ENCODE measurements around the gene PDE6G.

The PDE6G gene

DNA sequence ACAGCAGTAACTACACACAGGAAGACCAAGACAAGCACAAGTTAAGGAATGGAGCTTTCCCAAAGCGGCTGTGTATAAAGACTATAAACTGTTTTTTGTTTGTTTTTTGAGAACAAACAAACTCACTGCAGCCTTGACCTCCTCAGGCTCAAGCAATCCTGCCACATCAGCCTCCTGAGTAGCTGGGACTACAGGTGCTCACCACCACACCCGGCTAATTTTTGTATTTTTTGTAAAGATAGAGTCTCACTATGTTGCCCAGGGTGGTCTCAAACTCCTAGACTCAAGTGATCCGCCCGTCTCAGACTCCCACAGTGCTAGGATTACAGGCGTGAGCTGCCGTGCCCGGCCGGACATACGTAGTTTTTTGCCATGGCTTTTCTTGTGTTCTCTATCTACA, 4.1 kb upstream of the PDE6G start:
- no peak for DNase-seq

DNA sequence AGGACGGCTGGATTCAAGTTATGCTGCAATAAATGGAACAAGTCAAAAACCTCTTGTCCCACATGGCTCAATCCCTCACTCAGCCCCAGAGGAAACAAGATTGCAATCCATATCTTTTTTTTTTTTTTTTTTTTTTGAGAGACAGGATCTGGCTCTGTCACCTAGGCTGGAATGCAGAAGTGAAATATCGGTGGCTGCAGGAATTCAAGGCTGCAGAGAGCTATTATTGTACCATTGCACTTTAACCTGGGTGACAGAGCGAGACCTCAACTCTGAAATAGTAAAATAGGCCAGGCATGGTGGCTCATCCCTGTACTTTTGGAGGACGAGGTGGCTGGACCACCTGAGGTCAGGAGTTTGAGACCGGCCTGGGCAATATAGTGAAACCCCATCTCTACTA, 2.7 kb upstream of the PDE6G start:
- no peak for DNase-seq

DNA sequence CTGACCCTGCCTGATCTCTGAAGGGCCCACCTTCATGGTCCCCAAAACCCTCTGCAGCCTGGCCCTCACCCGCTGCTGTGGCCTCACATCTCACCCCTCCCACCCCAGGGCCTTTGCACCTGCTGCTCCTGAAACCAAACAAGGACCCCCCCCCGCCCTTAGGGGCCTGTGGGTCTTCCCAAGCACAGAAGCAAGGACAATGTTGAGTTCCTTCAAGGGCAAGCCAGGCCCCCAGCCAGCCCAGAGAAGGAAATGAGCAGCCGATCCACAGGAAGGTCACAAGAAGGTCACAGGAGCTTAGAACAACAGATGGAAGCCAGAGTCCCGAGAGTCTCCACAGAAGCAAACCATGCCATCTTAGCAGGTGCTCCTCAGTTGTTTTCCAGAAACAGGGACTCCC, 493 bp upstream of the PDE6G start:
- no peak for DNase-seq

DNA sequence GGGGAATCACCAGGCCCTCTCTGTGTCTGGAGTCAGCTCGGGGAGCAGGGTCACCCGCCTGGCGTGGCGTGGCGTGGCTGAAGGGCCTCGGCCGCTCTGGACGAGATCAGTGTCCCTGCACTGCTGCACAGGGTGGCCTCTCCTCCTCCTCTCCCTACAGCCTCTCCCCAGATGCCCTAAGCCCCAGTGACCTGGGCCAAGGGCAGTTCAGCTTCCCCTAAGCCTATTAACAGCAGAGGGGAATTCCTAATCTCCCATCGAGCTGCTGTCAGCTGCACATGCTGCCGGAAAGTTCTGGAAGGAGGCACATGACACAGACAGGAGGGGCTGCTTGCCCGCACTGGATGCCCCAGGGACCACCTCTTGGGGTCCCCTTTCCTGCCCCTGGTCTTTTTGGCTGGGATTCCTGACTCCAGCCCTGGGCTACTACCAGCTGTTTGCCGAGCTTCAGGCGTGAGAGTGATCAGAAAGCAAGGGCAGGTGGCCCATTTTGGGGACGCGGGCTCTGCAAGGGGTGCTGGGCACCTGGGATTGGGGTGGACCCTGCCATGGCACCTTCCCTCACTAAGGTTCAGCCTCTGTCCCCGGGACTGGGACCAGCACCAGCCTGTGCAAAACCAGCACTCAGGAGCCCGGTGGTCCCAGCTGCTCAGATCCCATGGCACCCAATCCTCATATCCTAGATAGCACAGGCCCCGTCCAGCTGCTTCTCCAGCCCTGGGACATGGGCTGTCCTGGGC, 794 bp downstream of the PDE6G start:
- no peak for DNase-seq

DNA sequence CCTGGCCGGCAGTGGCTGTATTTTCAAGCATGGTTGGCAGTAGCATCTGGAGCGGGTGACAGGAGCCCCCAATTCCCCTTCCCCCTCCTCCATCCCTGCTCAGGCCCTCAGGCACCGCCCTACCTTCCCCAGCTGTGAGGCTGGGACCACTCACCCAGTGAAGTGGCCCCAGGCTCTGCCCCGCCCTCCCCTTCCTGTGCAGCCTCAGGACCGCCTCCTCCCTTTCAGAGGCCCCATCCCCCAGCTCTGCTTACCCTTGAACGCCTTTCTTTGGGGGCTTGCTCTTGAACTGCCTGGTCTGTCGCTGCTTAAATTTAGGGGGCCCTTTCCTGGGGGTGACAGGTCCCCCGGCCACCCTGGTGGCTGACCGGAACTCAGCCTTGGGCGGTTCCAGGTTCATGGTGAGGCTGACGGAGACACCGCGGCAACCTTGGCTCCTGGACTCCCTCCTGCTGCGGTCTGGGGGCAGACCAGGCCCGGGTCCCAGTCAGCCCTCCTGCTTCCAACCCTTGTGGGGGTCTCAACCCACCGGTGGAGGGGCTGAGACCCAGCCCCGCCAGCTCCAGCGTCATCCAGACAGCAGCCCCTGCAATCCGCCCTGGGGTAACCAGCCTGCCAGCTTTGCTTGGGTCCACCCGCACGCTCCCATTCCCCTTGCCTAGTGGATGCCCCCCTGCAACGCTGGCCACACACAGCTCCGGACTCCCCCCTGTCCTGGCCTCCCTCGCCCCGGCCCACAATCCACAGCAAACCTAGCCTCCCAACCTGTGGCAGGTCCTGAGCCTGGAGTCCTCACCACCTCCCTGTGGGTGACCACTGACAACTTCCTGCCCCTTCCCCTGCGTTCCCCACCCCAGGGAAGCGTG, 3.2 kb downstream of the PDE6G start:
- no peak for DNase-seq

DNA sequence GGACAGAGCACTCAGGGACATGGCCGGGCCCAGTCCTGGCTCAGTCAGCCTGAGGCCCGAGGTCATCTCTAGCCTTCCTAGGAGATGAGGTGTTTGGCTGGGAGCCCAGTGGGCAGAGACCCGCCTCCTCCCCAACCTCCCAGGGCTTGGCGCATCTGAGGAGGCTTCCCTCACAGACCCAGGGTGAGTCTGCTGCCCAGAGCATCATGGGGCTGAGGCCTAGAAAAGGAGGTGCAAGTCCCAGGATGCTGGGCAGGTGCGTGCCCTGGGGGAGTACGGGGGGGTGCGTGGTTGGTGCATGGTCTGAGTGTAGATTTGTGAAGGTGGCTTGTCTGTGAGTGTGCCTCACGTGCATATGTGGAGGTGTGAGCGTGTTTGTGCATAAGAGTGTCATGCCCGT, 4.7 kb downstream of the PDE6G start:
- no peak for DNase-seq

DNA sequence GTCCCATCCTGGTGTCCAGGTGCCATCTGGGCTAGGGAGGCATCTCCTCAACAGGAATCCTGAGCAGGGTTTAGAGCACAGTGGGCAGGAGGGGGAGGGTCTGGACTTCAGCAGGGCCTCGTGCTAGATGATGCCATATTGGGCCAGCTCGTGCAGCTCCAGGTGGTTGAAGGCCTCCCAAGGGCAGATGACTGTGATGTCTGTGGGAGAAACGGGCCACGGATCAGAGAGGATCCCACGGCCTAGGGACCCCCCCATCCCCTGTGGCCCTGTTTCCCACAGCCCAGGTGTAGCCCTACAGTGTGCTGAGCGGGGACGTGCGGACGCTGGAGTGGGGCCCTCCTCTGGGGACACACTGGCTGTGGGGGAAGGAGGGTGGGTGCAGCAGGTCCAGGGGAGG, 5.4 kb downstream of the PDE6G start:
- DNase-seq = no peak

DNA sequence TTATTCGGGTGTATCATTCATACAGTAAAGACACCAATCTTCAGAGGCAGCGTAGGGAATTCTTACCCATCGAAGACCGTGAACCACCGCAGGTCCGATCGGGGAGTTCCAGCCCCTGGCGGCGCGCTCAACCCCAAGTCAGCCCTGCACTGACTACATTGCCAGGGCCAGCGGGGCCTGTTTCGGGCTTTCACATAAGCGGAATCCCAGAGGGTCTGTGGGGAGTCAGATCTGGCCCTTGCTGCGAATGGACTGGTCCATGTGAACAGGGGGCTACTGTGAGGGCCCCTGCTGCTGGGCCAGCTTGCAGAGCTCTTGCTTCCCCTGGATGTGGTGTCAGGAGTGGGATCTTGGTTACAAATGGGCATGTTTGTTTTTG, 7.6 kb downstream of the PDE6G start:
- DNase-seq = no peak

DNA sequence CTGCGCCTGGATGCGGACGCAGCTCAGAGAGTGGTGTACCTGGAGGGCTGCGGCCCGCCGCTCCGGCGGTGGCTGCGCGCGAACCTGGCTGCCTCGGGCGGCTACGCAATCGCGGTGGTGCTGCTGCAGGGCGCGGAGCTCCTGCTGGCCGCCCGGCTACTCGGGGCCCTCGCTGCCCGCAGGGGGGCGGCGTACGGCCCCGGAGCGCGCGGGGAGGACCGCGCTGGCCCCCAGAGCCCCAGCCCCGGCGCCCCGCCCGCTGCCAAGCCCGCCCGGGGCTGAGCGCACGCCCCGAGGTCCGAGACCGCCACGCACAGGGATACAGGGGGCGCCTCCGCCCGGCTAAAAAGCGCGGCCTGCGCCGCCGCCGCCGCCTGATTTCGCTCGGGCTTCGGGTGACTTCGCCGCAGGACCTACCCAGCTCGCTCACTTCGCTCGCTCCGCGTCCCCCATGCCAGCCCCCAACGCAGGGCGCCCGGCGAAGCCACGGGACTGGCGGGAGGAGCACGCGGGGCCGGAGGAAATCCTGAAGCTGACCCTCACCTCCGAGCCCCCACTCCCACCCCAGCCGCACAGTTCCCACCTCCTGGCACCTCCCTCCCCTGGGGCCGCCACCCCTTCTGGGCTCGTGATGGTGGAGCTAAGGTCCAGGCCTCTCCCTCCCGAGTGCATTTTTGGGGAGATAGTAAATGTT, 8.2 kb downstream of the PDE6G start:
- no peak for DNase-seq

DNA sequence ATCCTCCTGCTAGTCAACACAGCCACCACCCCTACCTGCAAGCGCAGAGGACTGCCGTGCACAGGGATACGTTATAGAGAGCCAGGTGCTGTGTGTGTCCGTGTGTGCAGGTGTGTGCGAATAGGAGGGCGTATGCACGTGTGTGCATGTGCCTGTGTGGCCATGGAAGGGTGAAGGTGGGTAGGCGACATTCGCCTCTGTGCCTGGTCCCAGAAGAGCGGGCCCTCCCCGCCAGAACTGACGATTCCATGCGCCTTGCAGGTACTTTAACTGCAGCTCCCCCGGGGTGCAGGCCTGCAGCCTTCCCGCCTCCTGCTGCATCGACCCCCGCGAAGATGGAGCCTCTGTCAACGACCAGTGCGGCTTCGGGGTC, 8.7 kb downstream of the PDE6G start:
- DNase-seq = no peak

DNA sequence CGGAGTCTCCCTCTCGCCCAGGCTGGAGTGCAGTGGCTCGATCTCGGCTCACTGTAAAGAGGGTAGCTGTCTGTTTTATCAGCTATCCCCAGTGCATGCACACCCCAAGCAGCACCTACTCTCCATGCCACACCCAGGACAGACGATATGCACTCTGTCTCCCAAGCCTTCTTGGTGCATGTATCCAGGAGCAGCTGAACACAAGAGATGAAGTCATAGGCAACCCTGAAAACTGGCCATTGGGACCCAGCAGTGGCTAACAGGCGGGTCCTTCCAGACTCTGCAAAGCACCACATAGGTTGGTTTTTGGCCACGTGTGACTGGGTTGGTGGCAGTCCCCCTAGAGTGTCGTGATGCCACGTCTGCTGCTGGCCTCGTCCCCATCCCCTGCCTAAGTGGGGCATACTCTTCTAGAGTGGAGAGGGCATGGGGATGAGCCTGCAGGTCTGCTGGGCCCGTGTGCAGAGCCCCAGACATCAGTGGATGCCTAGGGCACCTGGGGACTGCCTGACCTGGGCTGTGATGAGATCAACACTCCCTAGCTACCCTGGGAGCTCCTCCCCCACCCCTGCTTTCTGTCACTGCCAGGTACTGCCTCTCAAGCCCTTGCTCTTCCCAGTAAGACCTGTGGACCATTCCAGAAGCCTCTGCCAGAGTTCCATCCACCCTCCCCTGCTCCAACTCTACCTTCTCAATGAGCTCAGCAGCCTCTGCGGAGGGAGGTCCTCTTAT, 9.3 kb downstream of the PDE6G start:
- no peak for DNase-seq

DNA sequence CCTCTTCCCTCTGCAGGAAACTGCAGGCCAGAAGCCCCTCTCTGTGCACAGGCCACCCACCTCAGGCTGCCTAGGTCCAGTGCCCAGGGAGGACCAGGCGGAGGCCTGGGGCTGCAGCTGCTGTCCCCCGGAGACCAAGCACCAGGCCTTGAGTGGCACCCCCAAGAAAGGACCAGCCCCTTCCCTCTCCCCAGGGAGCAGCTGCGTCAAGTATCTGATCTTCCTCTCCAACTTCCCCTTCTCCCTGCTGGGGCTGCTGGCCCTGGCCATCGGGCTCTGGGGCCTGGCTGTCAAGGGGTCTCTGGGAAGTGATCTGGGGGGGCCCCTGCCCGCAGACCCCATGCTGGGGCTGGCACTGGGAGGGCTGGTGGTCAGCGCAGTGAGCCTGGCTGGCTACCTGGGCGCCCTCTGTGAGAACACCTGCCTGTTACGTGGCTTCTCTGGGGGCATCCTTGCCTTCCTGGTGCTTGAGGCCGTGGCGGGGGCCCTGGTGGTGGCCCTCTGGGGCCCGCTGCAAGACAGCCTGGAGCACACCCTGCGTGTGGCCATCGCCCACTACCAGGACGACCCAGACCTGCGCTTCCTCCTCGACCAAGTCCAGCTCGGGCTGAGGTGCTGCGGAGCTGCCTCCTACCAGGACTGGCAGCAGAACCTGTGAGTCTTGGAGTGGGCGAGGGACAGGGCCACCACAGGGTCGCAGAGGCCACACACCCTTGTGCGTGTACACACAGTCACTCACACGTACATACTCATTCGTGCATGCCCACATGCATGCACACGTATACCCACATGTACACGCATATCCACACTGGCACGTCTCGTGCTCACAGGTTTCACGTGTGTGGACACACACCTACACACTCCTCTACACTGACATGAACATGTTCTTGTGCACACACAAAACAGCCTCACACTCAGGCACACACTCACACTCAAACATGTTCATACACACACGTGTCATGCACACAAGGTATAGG, 11.1 kb downstream of the PDE6G start:
- DNase-seq = no peak

DNA sequence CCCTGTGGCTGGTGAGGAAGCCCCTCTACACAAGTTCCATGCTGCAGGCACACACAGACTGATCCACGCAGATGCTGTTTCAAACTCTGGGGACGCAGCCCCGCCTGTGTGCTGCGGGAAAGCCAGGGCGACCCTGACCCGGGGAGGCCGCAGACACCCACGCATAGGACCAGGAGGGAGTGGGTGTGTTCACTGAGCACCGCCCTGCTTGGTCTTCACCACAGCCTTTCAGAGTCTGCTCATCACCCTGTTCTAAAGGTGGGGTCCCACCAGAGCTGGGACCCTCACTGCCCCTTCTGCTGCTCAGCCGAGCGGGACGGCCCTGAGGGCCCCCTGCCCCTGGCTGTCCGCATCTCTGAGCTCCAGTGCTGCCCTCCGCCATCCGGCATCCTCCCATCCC, 11.8 kb downstream of the PDE6G start:
- no peak for DNase-seq

DNA sequence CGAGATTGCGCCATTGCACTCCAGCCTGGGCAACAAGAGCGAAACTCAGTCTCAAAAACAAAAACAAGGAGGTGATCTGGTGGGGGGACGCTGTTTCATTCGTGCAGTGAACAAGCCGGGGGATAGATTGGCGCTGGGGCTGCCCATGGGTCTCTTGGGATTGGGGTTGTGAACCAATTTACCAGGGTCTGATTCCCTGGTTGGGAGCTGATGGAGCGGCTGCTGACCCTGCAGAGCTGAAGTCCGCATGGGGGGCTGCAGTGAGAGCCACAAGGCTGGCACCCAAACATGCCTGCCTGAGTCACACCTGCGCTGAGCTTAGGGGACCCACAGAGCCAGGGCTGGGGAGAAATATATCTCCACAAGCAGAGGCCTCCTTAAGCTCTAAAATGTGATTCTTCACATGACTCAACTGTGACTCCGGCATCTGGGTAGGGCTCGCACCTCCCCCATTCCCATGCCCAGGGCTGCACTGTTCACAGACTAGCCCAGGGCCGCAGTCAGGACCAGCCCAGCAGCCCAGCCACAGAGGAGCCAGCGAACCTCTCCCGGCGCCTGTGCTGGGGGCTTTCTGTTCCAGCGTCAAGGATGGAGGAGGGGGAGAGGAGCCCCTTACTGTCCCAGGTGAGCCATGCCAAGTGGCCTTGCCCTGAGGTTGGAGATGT, 14.4 kb downstream of the PDE6G start:
- no peak for DNase-seq

DNA sequence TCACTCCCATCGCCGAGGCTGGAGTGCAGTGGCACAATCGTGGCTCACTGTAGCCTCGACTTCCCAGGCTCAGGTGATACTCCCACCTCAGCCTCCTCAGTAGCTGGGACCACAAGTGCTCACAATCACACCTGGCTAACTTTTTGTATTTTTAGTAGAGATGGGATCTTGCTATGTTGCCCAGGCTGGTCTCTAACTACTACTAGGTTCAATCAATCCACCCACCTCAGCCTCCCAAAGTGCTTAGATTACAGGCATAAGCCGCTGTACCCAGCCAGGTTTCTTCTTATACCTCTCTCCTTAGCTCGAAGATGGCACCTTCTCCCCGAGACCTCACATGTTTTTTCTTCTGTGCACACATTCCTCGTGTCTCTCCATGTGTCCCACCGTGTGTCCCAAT, 16.3 kb downstream of the PDE6G start:
- no peak for DNase-seq

DNA sequence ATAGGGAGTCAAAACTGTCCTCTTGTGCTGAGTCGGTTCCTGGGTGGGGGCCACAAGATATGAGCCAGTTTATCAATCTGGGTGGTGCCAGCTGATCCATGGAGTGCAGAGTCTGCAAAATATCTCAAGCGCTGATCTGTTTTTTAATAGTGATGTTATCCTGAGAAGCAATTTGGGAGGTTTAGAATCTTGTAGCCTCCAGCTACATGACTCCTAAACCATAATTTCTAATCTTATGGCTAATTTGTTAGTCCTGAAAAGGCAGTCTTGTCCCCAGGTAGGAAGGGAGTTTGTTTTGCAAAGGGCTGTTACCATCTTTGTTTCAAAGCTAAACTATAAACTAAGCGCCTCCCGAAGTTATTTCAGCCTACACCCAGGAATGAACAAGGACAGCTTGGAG, 17.7 kb downstream of the PDE6G start:
- DNase-seq = no peak

DNA sequence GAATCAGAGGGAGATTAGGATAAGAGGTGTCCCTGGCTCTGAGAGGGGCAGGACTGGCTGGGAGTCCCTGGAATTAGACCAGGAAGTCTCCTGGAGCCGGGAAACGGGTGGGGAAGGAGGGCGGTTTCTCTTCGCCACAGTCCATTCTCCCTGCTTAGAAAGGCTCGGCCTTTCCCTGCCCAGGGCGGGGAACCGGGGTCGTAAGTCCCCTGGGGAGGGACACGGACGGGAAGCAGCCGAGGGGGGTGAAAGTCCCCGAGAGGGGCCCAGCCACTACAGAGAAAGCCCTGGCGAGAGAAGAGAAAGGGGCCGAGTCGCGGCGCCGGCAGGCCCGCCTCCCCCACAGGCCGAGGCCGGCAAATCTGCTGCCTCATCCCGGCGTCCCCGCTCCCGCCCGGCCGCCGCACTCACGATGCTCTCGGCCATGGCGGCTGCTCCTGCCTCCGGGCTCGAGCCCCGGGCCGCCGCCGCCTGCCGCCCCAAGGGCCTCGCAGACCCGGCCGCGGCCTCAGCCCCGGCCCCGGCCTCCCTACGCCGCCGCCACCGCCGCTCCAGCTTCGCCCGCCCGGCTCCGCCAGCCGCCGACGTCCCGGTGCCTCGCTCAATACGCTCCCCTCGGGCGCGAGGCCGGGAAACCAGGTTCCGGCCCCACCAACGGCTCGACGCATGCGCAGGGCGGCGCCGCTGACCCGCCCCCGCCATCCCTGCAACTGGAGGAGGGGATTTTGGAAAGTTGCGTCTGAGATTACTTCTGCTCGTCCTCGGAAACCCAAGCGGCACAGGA, 19.6 kb downstream of the PDE6G start, which contains the start of the genes NPLOC4 and TSPAN10:
TSS of gene NPLOC4 (minus strand) at position 608 of the 784 bp plus-strand sequence. CDS start at position 426, 182 bp downstream.
TSS of gene TSPAN10 (plus strand) at position 692 of the 784 bp plus-strand sequence. CDS start 5,217 bp downstream, outside the sequence.
- DNase-seq = peak; percentile 87

DNA sequence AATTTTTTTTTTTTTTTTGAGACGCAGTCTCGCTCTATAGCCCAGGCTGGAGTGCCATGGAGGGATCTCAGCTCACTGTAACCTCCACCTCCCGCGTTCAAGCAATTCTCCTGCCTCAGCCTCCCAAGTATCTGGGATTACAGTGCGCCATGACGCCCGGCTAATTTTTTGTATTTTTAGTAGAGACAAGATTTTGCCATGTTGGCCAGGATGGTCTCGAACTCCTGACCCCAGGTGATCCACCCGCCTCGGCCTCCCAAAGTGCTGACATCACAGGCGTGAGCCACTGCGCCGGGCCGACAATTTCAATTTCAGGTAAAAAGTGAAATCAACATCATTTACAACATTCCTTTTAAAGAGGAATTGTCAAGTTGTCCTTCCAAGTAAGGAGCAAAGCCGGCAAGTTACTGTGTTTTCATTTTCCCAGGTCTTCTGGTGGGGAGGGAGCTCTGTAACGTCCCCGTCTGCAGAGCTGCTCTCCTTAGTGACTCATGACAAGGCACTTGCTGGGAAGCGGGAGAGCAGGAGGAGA, 20.3 kb downstream of the PDE6G start:
- DNase-seq = no peak

DNA sequence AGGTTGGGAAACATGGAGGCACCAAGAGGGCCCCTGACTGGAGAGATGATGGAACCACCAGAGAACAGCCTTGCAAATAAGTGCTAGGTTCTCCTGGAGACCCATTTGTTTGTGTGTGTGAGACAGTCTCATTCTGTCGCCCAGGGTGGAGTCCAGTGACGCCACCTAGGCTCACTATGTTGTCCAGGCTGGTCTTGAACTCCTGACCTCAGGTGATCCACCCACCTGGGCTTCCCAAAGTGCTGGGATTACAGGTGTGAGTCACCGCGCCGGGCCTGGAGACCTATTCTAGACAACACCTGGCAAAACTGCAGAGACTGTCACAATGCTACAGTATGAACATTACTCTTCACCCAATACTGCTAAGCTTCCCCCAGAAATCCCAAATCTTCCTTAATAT, 20.9 kb downstream of the PDE6G start:
- DNase-seq = no peak

DNA sequence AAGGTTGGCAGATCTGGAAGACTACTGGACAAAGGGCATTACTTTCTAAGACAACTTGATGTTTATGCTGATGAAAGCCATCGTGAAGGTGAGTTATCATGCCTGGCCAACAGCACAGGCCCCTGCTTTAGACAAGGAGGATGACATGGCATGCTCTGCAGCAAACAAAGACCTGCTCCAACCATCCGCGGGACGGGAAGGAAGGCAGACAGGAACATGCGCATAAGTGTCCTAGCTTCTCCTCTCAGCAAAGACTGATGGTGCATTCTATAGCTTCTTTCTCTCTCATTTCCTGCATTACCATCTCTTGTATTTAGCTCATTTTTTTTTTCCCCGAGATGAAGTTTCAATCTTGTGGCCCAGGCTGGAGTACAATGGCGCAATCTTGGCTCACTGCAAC, 24.9 kb downstream of the PDE6G start:
- no peak for DNase-seq

Measured in CD4-positive, alpha-beta T cell treated with Interleukin-17A for 1 hour (primary cell).